SKM-1 treated with dmso at 0.1 percent for 144 hours (cell line): ENCODE results near the gene MCC.
"Not testable (repeated sequence)": the region's sequence is repeated elsewhere in the genome, so short reads cannot be mapped to it uniquely, and the experiment has no call there.

Experiments used
- DNase-seq: peaks from one replicate; lab custom pipeline; 2025; ENCODE audit not compliant: unreplicated experiment; lab: John Stamatoyannopoulos, UW

Gene MCC

GRCh38 chr5:113090336-113091106, 397.7 kb downstream of the MCC start:
- no peak for DNase-seq

- no peak for DNase-seq
Measured at GRCh38 chr5:113089653-113090335, 398.5 kb downstream of the MCC start.

- DNase-seq, result no peak
Measured at GRCh38 chr5:113087976-113088514, 400.2 kb downstream of the MCC start.

- no peak for DNase-seq
Measured at GRCh38 chr5:113085880-113086409, 402.3 kb downstream of the MCC start.

- no peak for DNase-seq
Measured at GRCh38 chr5:113085084-113085414, 403.2 kb downstream of the MCC start.

GRCh38 chr5:113084402-113085083, 403.7 kb downstream of the MCC start:
- DNase-seq, result no peak

GRCh38 chr5:113083481-113083880, 404.8 kb downstream of the MCC start:
- no peak for DNase-seq

GRCh38 chr5:113082547-113082905, 405.7 kb downstream of the MCC start:
- no peak for DNase-seq

GRCh38 chr5:113081881-113082546, 406.2 kb downstream of the MCC start:
- DNase-seq, result no peak

- no peak for DNase-seq
Measured at GRCh38 chr5:113081091-113081839, 407.0 kb downstream of the MCC start.

- DNase-seq, result not testable (repeated sequence)
Measured at GRCh38 chr5:113076649-113077048, 411.6 kb downstream of the MCC start.

- DNase-seq, result no peak
Measured at GRCh38 chr5:113075019-113075418, 413.2 kb downstream of the MCC start.

GRCh38 chr5:113073629-113074034, 414.6 kb downstream of the MCC start:
- DNase-seq, result not testable (repeated sequence)

- DNase-seq, result no peak
Measured at GRCh38 chr5:113071401-113071800, 416.9 kb downstream of the MCC start.

GRCh38 chr5:113070901-113071300, 417.4 kb downstream of the MCC start:
- DNase-seq, result no peak

- DNase-seq, result no peak
Measured at GRCh38 chr5:113068559-113068958, 419.7 kb downstream of the MCC start.

GRCh38 chr5:113067635-113068344, 420.5 kb downstream of the MCC start:
- DNase-seq, result no peak

GRCh38 chr5:113065626-113066025, 422.6 kb downstream of the MCC start:
- no peak for DNase-seq

GRCh38 chr5:113064806-113065205, 423.4 kb downstream of the MCC start:
- DNase-seq, result no peak

GRCh38 chr5:113063927-113064326, 424.3 kb downstream of the MCC start:
- DNase-seq, result no peak
